H1 (cell line): ENCODE measurements around the gene HERC5. TPM values are rescaled to one million over a fixed set of nuclear protein-coding genes. Genes with fewer than 3 reads are reported as not detected.

ENCODE experiments used
- CTCF ChIA-PET: fragments of 300-600 bp; sonication (Branson Sonifier 250); formaldehyde crosslinking; loops from one replicate; lab custom pipeline; 2021; ENCODE audit not compliant: partially characterized antibody; lab: Charles Lee
- POLR2A ChIA-PET: fragments of 300-600 bp; sonication (Branson Sonifier 250); formaldehyde crosslinking; loops from one replicate; lab custom pipeline; 2021; ENCODE audit warnings: inconsistent platforms; ENCODE audit not compliant: partially characterized antibody; lab: Charles Lee
- DNase-seq, 2 experiments: peaks; one replicate each; pipeline versions ENCODE4 v3.0.0 to v3.0.0-alpha.2; 2010 to 2022; ENCODE audit warnings: low spot score in 2 of 2, low read depth in 1 of 2, mixed read lengths in 1 of 2
- FAIRE-seq: peaks from 2 replicates; lab custom pipeline; 2011; peaks lifted over from hg19 to GRCh38; lab: Jason Lieb, UNC
- H2AFZ ChIP-seq: 2 replicates; pipeline ENCODE4 v1.8.1; 2012; ENCODE audit warnings: low read length, inconsistent platforms
- H2AK5ac ChIP-seq: 2 replicates; pipeline ENCODE4 v1.6.1; 2013; ENCODE audit warnings: low read depth, low read length
- H2BK120ac ChIP-seq: replicated peaks from 2 replicates; pipeline ENCODE3; 2013; ENCODE audit warnings: low read depth, low read length, inconsistent platforms
- H2BK12ac ChIP-seq: 2 replicates; pipeline ENCODE4 v1.6.1; 2013; ENCODE audit warnings: low read depth, low read length
- H2BK15ac ChIP-seq: 2 replicates; pipeline ENCODE4 v1.6.1; 2013; ENCODE audit warnings: low read length
- H2BK20ac ChIP-seq: 2 replicates; pipeline ENCODE4 v1.6.1; 2013; ENCODE audit warnings: low read length
- H2BK5ac ChIP-seq: 2 replicates; pipeline ENCODE4 v1.6.1; 2013; ENCODE audit warnings: low read depth, low read length
- H3K14ac ChIP-seq: 2 replicates; pipeline ENCODE4 v1.6.1; 2013; ENCODE audit warnings: inconsistent platforms; ENCODE audit not compliant: insufficient read length
- H3K18ac ChIP-seq: 2 replicates; pipeline ENCODE4 v1.6.1; 2013; ENCODE audit warnings: low read length; ENCODE audit errors: extremely low read depth
- H3K23ac ChIP-seq: 2 replicates; pipeline ENCODE4 v1.6.1; 2013; ENCODE audit warnings: inconsistent platforms; ENCODE audit not compliant: insufficient read length
- H3K23me2 ChIP-seq: 2 replicates; pipeline ENCODE4 v1.6.1; 2013; ENCODE audit warnings: low read depth, low read length
- H3K27ac ChIP-seq: 2 replicates; pipeline ENCODE4 v1.6.1; 2011; ENCODE audit warnings: low read depth, low read length, inconsistent platforms
- H3K27me3 ChIP-seq, 4 experiments: replicated peaks in 1 of 4; 1 replicate in 1 of 4; 2 replicates in 3 of 4; pipeline versions ENCODE4 v1.6.1 to v1.8.1; 2011 to 2013; ENCODE audit warnings: low read length in 3 of 4, mild to moderate bottlenecking in 3 of 4, inconsistent platforms in 2 of 4, mixed read lengths in 2 of 4, moderate library complexity in 1 of 4; ENCODE audit not compliant: control insufficient read depth in 3 of 4, insufficient read depth in 3 of 4; ENCODE audit errors: extremely low read depth in 1 of 4
- H3K36me3 ChIP-seq, 4 experiments: 2 replicates each; pipeline versions ENCODE4 v1.6.1 to v1.8.1; 2011 to 2013; ENCODE audit warnings: mild to moderate bottlenecking in 4 of 4, low read length in 3 of 4, moderate library complexity in 2 of 4, control low read depth in 1 of 4, inconsistent platforms in 1 of 4; ENCODE audit not compliant: insufficient read depth in 4 of 4, control insufficient read depth in 2 of 4
- H3K4ac ChIP-seq: replicated peaks from 2 replicates; pipeline ENCODE3; 2013; ENCODE audit warnings: low read length, low read depth, mixed read lengths, inconsistent platforms; ENCODE audit not compliant: insufficient read length
- H3K4me1 ChIP-seq, 4 experiments: replicated peaks in 1 of 4; 1 replicate in 1 of 4; 2 replicates in 3 of 4; pipeline versions ENCODE4 v1.6.1 to v1.8.1; 2011 to 2013; ENCODE audit warnings: low read length in 3 of 4, inconsistent platforms in 2 of 4, mixed read lengths in 1 of 4; ENCODE audit not compliant: insufficient read depth in 4 of 4, control insufficient read depth in 3 of 4
- H3K4me2 ChIP-seq, 2 experiments: 2 replicates each; pipeline versions ENCODE4 v1.6.1 to v1.8.1; 2011 to 2013; ENCODE audit warnings: low read depth in 2 of 2, low read length in 2 of 2, control low read depth in 1 of 2, inconsistent platforms in 1 of 2, mild to moderate bottlenecking in 1 of 2; ENCODE audit not compliant: insufficient read depth in 1 of 2
- H3K4me3 ChIP-seq, 4 experiments: fragments of 200-600, 300-600 bp in 1 of 4; sonication (generic), shearing (Covaris generic), sonication (Bioruptor Twin) in 1 of 4; 2 replicates each; pipeline versions ENCODE4 v1.5.1 to v1.8.1; 2011 to 2016; ENCODE audit warnings: low read length in 4 of 4, low read depth in 3 of 4, control low read depth in 2 of 4, inconsistent platforms in 2 of 4, mild to moderate bottlenecking in 2 of 4, mixed read lengths in 1 of 4, moderate library complexity in 1 of 4; ENCODE audit not compliant: insufficient read depth in 2 of 4; ENCODE audit errors: extremely low read depth in 1 of 4
- H3K56ac ChIP-seq: replicated peaks from 2 replicates; pipeline ENCODE3; 2013; ENCODE audit warnings: low read depth, mild to moderate bottlenecking, mixed read lengths, low read length, inconsistent platforms; ENCODE audit not compliant: insufficient read length
- H3K79me1 ChIP-seq: 2 replicates; pipeline ENCODE4 v1.6.1; 2013; ENCODE audit warnings: low read depth, low read length, control low read depth
- H3K79me2 ChIP-seq, 2 experiments: 2 replicates each; pipeline versions ENCODE4 v1.6.1 to v1.8.1; 2012 to 2013; ENCODE audit warnings: low read length in 2 of 2, mild to moderate bottlenecking in 2 of 2, inconsistent platforms in 1 of 2; ENCODE audit not compliant: insufficient read depth in 2 of 2, control insufficient read depth in 1 of 2
- H3K9ac ChIP-seq, 4 experiments: replicated peaks in 1 of 4; 1 replicate in 1 of 4; 2 replicates in 3 of 4; pipeline versions ENCODE4 v1.6.1 to v1.8.1; 2011 to 2013; ENCODE audit warnings: low read depth in 3 of 4, low read length in 3 of 4, control low read depth in 2 of 4, mild to moderate bottlenecking in 2 of 4, moderate library complexity in 2 of 4, inconsistent platforms in 1 of 4; ENCODE audit errors: extremely low read depth in 1 of 4
- H3K9me3 ChIP-seq, 2 experiments: 2 replicates each; pipeline versions ENCODE4 v1.6.1 to v1.8.1; 2012 to 2013; ENCODE audit warnings: mild to moderate bottlenecking in 2 of 2, moderate library complexity in 2 of 2, control low read depth in 1 of 2, inconsistent platforms in 1 of 2, low read depth in 1 of 2, low read length in 1 of 2, mixed read lengths in 1 of 2; ENCODE audit not compliant: insufficient read depth in 2 of 2
- H4K20me1 ChIP-seq, 2 experiments: replicated peaks in 1 of 2; 2 replicates each; pipeline versions ENCODE3 to v1.8.1; 2011 to 2013; ENCODE audit warnings: inconsistent platforms in 2 of 2, low read length in 2 of 2, mild to moderate bottlenecking in 1 of 2; ENCODE audit not compliant: insufficient read depth in 2 of 2, control insufficient read depth in 1 of 2
- H4K5ac ChIP-seq: 2 replicates; pipeline ENCODE4 v1.6.1; 2013; ENCODE audit warnings: low read length, low read depth, mixed read lengths, inconsistent platforms; ENCODE audit not compliant: insufficient read length
- H4K8ac ChIP-seq: 2 replicates; pipeline ENCODE4 v1.8.0; 2013; ENCODE audit warnings: mild to moderate bottlenecking, moderate library complexity, low read length, inconsistent platforms; ENCODE audit not compliant: insufficient read depth; ENCODE audit errors: extremely low read depth
- H4K91ac ChIP-seq: replicated peaks from 2 replicates; pipeline ENCODE3; 2013; ENCODE audit warnings: low read length, mixed read lengths, inconsistent platforms; ENCODE audit not compliant: insufficient read length
- BACH1 ChIP-seq: IDR thresholded peaks from 2 replicates; pipeline ENCODE4 v1.6.1; 2012; ENCODE audit warnings: low read length, improper control_type of control experiment
- BRCA1 ChIP-seq: IDR thresholded peaks from 2 replicates; pipeline ENCODE4 v1.6.1; 2012; ENCODE audit warnings: low read depth, low read length, improper control_type of control experiment
- GTF2F1 ChIP-seq: IDR thresholded peaks from 2 replicates; pipeline ENCODE4 v1.6.1; 2012; ENCODE audit warnings: low read depth, low read length, improper control_type of control experiment, borderline replicate concordance
- KDM1A ChIP-seq: fragments of 200-600, 300-600 bp; sonication (generic); IDR thresholded peaks from 2 replicates; pipeline ENCODE4 v1.7.1; 2016; ENCODE audit warnings: mild to moderate bottlenecking, low read length, borderline replicate concordance
- RNF2 ChIP-seq: fragments of 200-900, 300-1000 bp; sonication (generic); IDR thresholded peaks from 2 replicates; pipeline ENCODE4 v1.7.1; 2016; ENCODE audit warnings: borderline replicate concordance, low read depth, mild to moderate bottlenecking, antibody characterized with exemption, low read length; ENCODE audit not compliant: poor library complexity, severe bottlenecking; ENCODE audit errors: missing control alignments
- TAF7 ChIP-seq: optimal IDR thresholded peaks from 2 replicates; pipeline ENCODE3; 2011; ENCODE audit warnings: low read depth, mild to moderate bottlenecking, inconsistent platforms, low read length, moderate library complexity, borderline replicate concordance
- WGBS, 2 experiments: shearing (Covaris generic) in 1 of 2; methylation state at CpG; one replicate each; pipeline versions ENCODE4 v1.1.6 to v1.1.7; 2013 to 2015; ENCODE audit warnings: low lambda C conversion rate in 2 of 2, mixed read lengths in 2 of 2, inconsistent platforms in 1 of 2, low coverage in 1 of 2, missing lambda C conversion rate in 1 of 2; ENCODE audit not compliant: insufficient replicate concordance in 2 of 2, insufficient coverage in 1 of 2, insufficient read length in 1 of 2; ENCODE audit errors: extremely low coverage in 1 of 2, missing lambda C conversion rate in 1 of 2; 5-methylcytosine and 5-hydroxymethylcytosine counted together
- polyA plus RNA-seq, 7 experiments: library from polyadenylated mRNA; depleted of rRNA in 3 of 7; stranded (reverse) in 5 of 7; unstranded in 2 of 7; fragments of >200 nt in 5 of 7; fragments of 200-250 nt in 2 of 7; gene quantifications; 1 replicate in 5 of 7; 2 replicates in 1 of 7; 4 replicates in 1 of 7; pipeline versions ENCODE4 v1.2.1 to v1.2.3, GENCODE V29; 2011 to 2013; ENCODE audit warnings: missing spikeins in 2 of 7, mixed read lengths in 2 of 7
- total RNA-seq: library from RNA; stranded (reverse); fragmentation: NEBNext Ultra II Directional; extraction: Animal tissue kit (Norgen Biotek cat#: 25700); gene quantifications from 2 replicates; pipeline ENCODE4 v1.2.1, GENCODE V29; 2021

Gene HERC5
- total and polyA plus RNA-seq, 2 of the 8 experiments (the other 6 are each of a cell fraction or from before 2014, with no cell fraction given): 6.6 to 20.7 TPM

DNA sequence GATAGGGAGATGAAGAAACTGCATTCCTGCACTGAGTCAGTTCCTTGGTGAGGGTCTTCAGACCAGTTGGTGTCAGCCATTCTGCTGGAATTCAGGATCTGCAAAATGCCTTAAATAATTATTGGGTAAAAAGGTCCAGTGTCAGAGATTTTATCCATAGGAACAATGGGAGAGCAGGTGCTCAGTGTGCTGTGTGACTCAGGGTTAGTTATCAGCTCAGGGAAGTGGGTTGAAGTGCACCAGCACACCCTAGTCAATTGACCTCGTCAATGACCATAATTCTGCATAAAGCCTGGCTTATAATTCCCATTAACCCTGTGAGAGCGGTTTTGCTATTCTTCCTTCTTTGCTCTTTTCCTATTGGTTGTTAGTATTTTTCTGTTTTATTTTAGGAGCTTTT lies 40.9 kb upstream of the HERC5 start:
- H4K8ac ChIP-seq: no peak overlapping the region
- H3K79me1 ChIP-seq: no peaks in the 10 kb centered on the region
- CTCF ChIA-PET: no interaction called here

More for the DNA sequence above, 40.9 kb upstream of the HERC5 start:
- TF ChIP-seq BACH1: no peak
- no peak for TF ChIP-seq GTF2F1
- no peak for TF ChIP-seq BRCA1
- TF ChIP-seq KDM1A: no peak
- TF ChIP-seq TAF7: no peak
- TF ChIP-seq RNF2: no peak
- POLR2A ChIA-PET: no interaction called here
- H3K56ac ChIP-seq: no peak overlapping the region
- DNase-seq: no peak
- 85% methylated on average over 2 of the region's 2 CpGs; no CpG with 5 or more reads in 1 of the 2 experiments for WGBS, 2 experiments
- H3K36me3 ChIP-seq: no peaks in the 10 kb centered on the region; a peak in 1 of 8 replicates
- no peak overlapping the region for H2BK15ac ChIP-seq
- no peaks in the 10 kb centered on the region for H4K20me1 ChIP-seq
- H3K4me3 ChIP-seq: no peak overlapping the region
- H3K4me2 ChIP-seq: no peak overlapping the region
- H3K23ac ChIP-seq: no peak overlapping the region
- H3K18ac ChIP-seq: no peak overlapping the region
- no peaks in the 10 kb centered on the region for H3K9me3 ChIP-seq
- no peak for FAIRE-seq
- H3K9ac ChIP-seq: no peak overlapping the region
- no peak overlapping the region; the same call in 1 of the 2 replicates for H2BK5ac ChIP-seq
- H2AFZ ChIP-seq: no peak overlapping the region
- no peaks in the 10 kb centered on the region for H3K79me2 ChIP-seq
- H3K4ac ChIP-seq: no peak overlapping the region
- H4K5ac ChIP-seq: no peak overlapping the region
- no peak overlapping the region for H4K91ac ChIP-seq
- no peak overlapping the region for H2BK20ac ChIP-seq
- H2AK5ac ChIP-seq: no peak overlapping the region
- no peak overlapping the region for H3K27ac ChIP-seq
- no peak overlapping the region for H2BK12ac ChIP-seq
- no peak overlapping the region for H2BK120ac ChIP-seq
- no peaks in the 10 kb centered on the region for H3K23me2 ChIP-seq
- no peak overlapping the region for H3K14ac ChIP-seq
- H3K4me1 ChIP-seq: no peaks in the 10 kb centered on the region
- no peaks in the 10 kb centered on the region for H3K27me3 ChIP-seq
